Uterus (tissue), 4 donors: ENCODE data around the gene SECISBP2L. TPM values are rescaled to one million over a fixed set of nuclear protein-coding genes. Genes with fewer than 3 reads are reported as not detected.

Experiments used
- DNase-seq, 2 donors: peaks; one replicate each; pipeline ENCODE4 v3.0.0-alpha.2; 2019 to 2020
- H3K27ac ChIP-seq, 2 donors: fragments of 200-600 bp; sonication (generic); 1 replicate in 1 of 2; 2 replicates in 1 of 2; pipeline ENCODE4 v1.5.1; 2016 to 2018
- H3K27me3 ChIP-seq, 2 donors: fragments of 200-600 bp; sonication (generic); one replicate each; pipeline ENCODE4 v1.5.1; 2018 to 2019; ENCODE audit warnings: control low read depth in 1 of 2
- H3K36me3 ChIP-seq, 2 donors: fragments of 200-600 bp; sonication (generic); one replicate each; pipeline ENCODE4 v1.5.1; 2019; ENCODE audit warnings: control low read depth in 1 of 2
- H3K4me1 ChIP-seq, 2 donors: fragments of 200-600 bp; sonication (generic); one replicate each; pipeline ENCODE4 v1.5.1; 2018 to 2019; ENCODE audit warnings: control low read depth in 1 of 2
- H3K4me3 ChIP-seq, 2 donors: fragments of 200-600 bp; sonication (generic); 1 replicate in 1 of 2; 2 replicates in 1 of 2; pipeline ENCODE4 v1.5.1; 2018 to 2019; ENCODE audit warnings: mild to moderate bottlenecking in 1 of 2
- H3K9me3 ChIP-seq, 2 donors: fragments of 200-600 bp; sonication (generic); one replicate each; pipeline ENCODE4 v1.5.1; 2019; ENCODE audit warnings: control low read depth in 1 of 2
- CTCF ChIP-seq, 4 experiments: fragments of 200-600 bp in 2 of 4; fragments of 450-650 bp in 2 of 4; sonication (generic) in 2 of 4; IDR thresholded peaks; one replicate each; pipeline ENCODE4 v1.5.1; 2016 to 2019; ENCODE audit warnings: antibody characterized with exemption in 4 of 4, mild to moderate bottlenecking in 2 of 4, moderate library complexity in 1 of 4
- POLR2A ChIP-seq, 2 donors: fragments of 450-650 bp; IDR thresholded peaks; one replicate each; pipeline ENCODE4 v1.6.1; 2016; ENCODE audit warnings: antibody characterized with exemption in 2 of 2, mild to moderate bottlenecking in 1 of 2, moderate library complexity in 1 of 2
- intact Hi-C: fragments of 100-400 bp; cut with DNase I; formaldehyde crosslinking; loops from one replicate; pipeline ENCODE4 v1.15.1; 2023; ENCODE audit warnings: low total_unique reads
- total RNA-seq, 4 donors: library from RNA; depleted of rRNA in 3 of 4; stranded (reverse); fragments of >200 nt in 3 of 4; gene quantifications; one replicate each; pipeline versions ENCODE4 v1.1.0 to v1.2.4, GENCODE V29; 2014 to 2023
- donor health status: DM: yes; HTN: yes; CAD: no.

Gene SECISBP2L
- total RNA-seq, 4 donors from 2014 or later = 24.8 to 73.9 (median 47.6) TPM

GRCh38 chr15:49085696-49086459 lies 39.6 kb upstream of the SECISBP2L start:
- no peaks in the 10 kb centered on the region for H3K27me3 ChIP-seq
- no peaks in the 10 kb centered on the region for H3K9me3 ChIP-seq
- H3K4me1 ChIP-seq = no peaks in the 10 kb centered on the region
- TF ChIP-seq POLR2A (IDR thresholded peaks at IDR 0.05) (no peak), CTCF (IDR thresholded peaks at IDR 0.05) (no peak)
- DNase-seq = no peak
- H3K4me3 ChIP-seq = no peak overlapping the region
- no peak overlapping the region for H3K27ac ChIP-seq
- no peaks in the 10 kb centered on the region for H3K36me3 ChIP-seq
- intact Hi-C loops = no loop called here

- Histone ChIP-seq H3K4me1 (no peaks in the 10 kb centered on the region), H3K4me3 (no peak overlapping the region)
- TF ChIP-seq CTCF (IDR thresholded peaks at IDR 0.05) = no peak
- no peak for TF ChIP-seq POLR2A (IDR thresholded peaks at IDR 0.05)
Measured at GRCh38 chr15:49084285-49084570, 38.0 kb upstream of the SECISBP2L start.

GRCh38 chr15:49083401-49084284 lies 37.4 kb upstream of the SECISBP2L start:
- no peaks in the 10 kb centered on the region for H3K9me3 ChIP-seq
- H3K27me3 ChIP-seq = no peaks in the 10 kb centered on the region
- intact Hi-C loops = no loop called here
- no peaks in the 10 kb centered on the region for H3K36me3 ChIP-seq
- no peak for TF ChIP-seq POLR2A (IDR thresholded peaks at IDR 0.05)
- no peak for TF ChIP-seq CTCF (IDR thresholded peaks at IDR 0.05)
- H3K27ac ChIP-seq = no peak overlapping the region
- no peak overlapping the region for H3K4me3 ChIP-seq
- no peaks in the 10 kb centered on the region for H3K4me1 ChIP-seq
- DNase-seq = no peak

More at GRCh38 chr15:49084285-49084570, 38.0 kb upstream of the SECISBP2L start:
- DNase-seq = no peak
- H3K27me3 ChIP-seq = no peaks in the 10 kb centered on the region
- intact Hi-C loops = no loop called here
- H3K36me3 ChIP-seq = no peaks in the 10 kb centered on the region
- H3K9me3 ChIP-seq = no peaks in the 10 kb centered on the region
- no peak overlapping the region for H3K27ac ChIP-seq

- H3K9me3 ChIP-seq = no peaks in the 10 kb centered on the region
- no peaks in the 10 kb centered on the region for H3K36me3 ChIP-seq
- TF ChIP-seq CTCF (IDR thresholded peaks at IDR 0.05) (no peak), POLR2A (IDR thresholded peaks at IDR 0.05) (no peak)
- H3K27ac ChIP-seq = no peak overlapping the region
- intact Hi-C loops = no loop called here
- no peak overlapping the region for H3K4me3 ChIP-seq
- no peaks in the 10 kb centered on the region for H3K27me3 ChIP-seq
- no peak for DNase-seq
- H3K4me1 ChIP-seq = no peaks in the 10 kb centered on the region
Measured at GRCh38 chr15:49082960-49083359, 36.7 kb upstream of the SECISBP2L start.
